ENCODE results near the gene CANX.

The CANX gene

GRCh38 chr5:179774442-179774841 lies 75.7 kb downstream of the CANX start:
- no peak for DNase-seq (ENCODE audit: low read depth)
- no peak overlapping the region for H3K4me3 ChIP-seq (ENCODE audit: low read length)
- TF ChIP-seq CTCF (conservative IDR thresholded peaks at IDR 0.05; ENCODE audit: low read length), result no peak

GRCh38 chr5:179776411-179776938 lies 77.7 kb downstream of the CANX start:
- no peak overlapping the region for H3K4me3 ChIP-seq (ENCODE audit: low read length)
- no peak for DNase-seq (ENCODE audit: low read depth)
- no peak for TF ChIP-seq CTCF (conservative IDR thresholded peaks at IDR 0.05; ENCODE audit: low read length)

GRCh38 chr5:179777456-179777855 lies 78.7 kb downstream of the CANX start:
- TF ChIP-seq CTCF (conservative IDR thresholded peaks at IDR 0.05; ENCODE audit: low read length), result no peak
- DNase-seq (ENCODE audit: low read depth), result no peak
- H3K4me3 ChIP-seq (ENCODE audit: low read length), result no peak overlapping the region

- H3K4me3 ChIP-seq (ENCODE audit: low read length), result no peak overlapping the region
- no peak for DNase-seq (ENCODE audit: low read depth)
- no peak for TF ChIP-seq CTCF (conservative IDR thresholded peaks at IDR 0.05; ENCODE audit: low read length)
These were observed 79.1 kb downstream of the CANX start for GRCh38 chr5:179777909-179778308.

- no peak for TF ChIP-seq CTCF (conservative IDR thresholded peaks at IDR 0.05; ENCODE audit: low read length)
- DNase-seq (ENCODE audit: low read depth), result no peak
- no peak overlapping the region for H3K4me3 ChIP-seq (ENCODE audit: low read length)
These were observed 79.8 kb downstream of the CANX start for GRCh38 chr5:179778591-179778990.

- no peak overlapping the region for H3K4me3 ChIP-seq (ENCODE audit: low read length)
- no peak for TF ChIP-seq CTCF (conservative IDR thresholded peaks at IDR 0.05; ENCODE audit: low read length)
- no peak for DNase-seq (ENCODE audit: low read depth)
These were observed 81.1 kb downstream of the CANX start for GRCh38 chr5:179779826-179780225.

- DNase-seq (ENCODE audit: low read depth), result no peak
- TF ChIP-seq CTCF (conservative IDR thresholded peaks at IDR 0.05; ENCODE audit: low read length), result no peak
- H3K4me3 ChIP-seq (ENCODE audit: low read length), result no peak overlapping the region
These were observed 81.6 kb downstream of the CANX start for GRCh38 chr5:179780362-179780761.

Measured in AG10803 (cell line).